Posterior cingulate gyrus (tissue), 11 donors: Measurements from ENCODE around the gene PI4KA.

ENCODE experiments used
- DNase-seq, 10 donors: peaks; one replicate each; pipeline versions ENCODE4 v3.0.0 to v3.0.0-alpha.2; 2020 to 2021; ENCODE audit warnings: mixed read lengths in 3 of 10
- intact Hi-C: fragments of 100-400 bp; cut with DNase I; formaldehyde crosslinking; loops from one replicate; pipeline ENCODE4 v1.15.1; 2023

PI4KA gene

GRCh38 chr22:20799449-20799848 is 59.2 kb downstream of the PI4KA start:
- intact Hi-C loops = no loop called here
- DNase-seq = peak in 1 of 10 donors; percentile 81

DNA sequence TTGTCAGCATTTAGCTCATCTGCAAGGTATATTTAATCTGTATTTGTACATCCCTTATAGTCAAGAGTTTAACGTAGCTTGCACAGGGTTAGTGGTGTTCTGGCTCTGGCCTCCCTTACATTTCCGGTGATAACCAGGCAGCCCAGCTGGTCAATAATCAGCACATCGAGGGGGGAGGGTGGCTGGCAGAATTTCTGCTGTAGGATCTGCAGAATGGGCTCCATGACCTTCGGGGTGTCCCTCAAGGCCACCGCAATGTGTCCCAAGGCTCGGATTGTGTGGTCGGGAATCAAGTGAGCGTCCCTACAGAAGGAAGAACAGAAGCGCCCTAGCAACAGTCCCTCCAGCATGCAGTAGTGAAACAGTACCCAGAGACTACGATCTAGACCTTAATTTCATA is 59.6 kb downstream of the PI4KA start:
- intact Hi-C loops = no loop called here
- DNase-seq = no peak

- DNase-seq = no peak
- intact Hi-C loops = no loop called here
Observed at GRCh38 chr22:20798218-20798617, 60.4 kb downstream of the PI4KA start.

DNA sequence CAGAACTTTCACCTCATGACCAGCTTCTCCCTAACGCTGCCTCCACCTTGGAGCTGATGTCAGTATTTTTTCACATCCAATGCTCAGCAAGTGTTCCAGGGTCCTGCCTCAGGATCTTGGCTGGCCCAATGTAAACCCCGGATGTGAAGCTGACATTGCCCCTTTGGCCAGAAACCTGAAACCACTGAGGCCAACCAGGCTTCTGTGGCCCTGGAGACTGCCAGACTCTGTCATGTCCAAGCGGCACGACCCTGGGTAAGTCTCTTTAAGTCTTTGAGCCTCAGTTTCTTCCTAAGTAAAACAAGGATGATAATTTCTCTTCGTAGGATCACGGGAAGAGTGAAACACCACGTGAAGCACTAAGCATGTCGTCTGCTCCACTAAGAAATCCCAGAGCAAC is 61.9 kb downstream of the PI4KA start:
- DNase-seq = no peak

DNA sequence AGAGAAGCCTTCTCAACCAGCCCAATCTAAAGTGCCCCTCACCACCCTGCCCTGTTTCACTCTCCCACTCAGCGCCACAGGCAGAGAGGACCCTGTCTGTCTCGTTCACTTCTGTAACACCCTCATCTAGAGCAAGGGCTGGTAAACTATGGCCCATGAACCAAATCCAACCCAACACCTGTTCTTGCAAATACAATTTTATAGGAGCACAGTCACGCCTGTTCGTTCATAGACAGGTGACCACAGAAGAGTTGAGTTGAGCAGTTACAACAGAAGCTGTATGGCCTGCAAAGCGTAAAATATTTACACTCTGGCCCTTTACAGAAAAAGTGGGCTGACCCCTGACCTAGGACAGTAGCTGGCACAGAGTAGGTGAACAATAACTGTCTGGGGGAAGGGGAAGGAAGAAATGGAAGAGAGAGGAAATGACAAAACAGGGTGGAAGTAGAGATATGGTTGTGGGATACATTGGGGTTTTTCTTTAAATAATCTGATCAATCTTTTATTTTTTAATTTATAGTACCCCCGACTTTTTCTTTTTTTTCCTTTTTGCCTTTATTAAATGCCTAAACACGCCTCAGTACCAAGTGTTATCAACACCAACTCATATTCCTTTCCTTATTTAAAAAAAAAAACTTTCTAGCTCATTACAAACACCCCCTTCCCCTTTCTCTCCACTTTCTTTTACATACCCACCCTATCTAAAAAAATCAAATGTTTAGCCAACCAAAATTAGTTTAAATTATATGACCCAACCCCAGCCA is 63.8 kb downstream of the PI4KA start:
- no peak for DNase-seq
- intact Hi-C loops = no loop called here

More for the DNA sequence above, 61.9 kb downstream of the PI4KA start:
- intact Hi-C loops = no loop called here

- intact Hi-C loops = no loop called here
- DNase-seq = no peak
Observed at GRCh38 chr22:20793748-20794649, 64.6 kb downstream of the PI4KA start.

- DNase-seq = no peak
- intact Hi-C loops = no loop called here
Observed at GRCh38 chr22:20792966-20793728, 65.5 kb downstream of the PI4KA start.

DNA sequence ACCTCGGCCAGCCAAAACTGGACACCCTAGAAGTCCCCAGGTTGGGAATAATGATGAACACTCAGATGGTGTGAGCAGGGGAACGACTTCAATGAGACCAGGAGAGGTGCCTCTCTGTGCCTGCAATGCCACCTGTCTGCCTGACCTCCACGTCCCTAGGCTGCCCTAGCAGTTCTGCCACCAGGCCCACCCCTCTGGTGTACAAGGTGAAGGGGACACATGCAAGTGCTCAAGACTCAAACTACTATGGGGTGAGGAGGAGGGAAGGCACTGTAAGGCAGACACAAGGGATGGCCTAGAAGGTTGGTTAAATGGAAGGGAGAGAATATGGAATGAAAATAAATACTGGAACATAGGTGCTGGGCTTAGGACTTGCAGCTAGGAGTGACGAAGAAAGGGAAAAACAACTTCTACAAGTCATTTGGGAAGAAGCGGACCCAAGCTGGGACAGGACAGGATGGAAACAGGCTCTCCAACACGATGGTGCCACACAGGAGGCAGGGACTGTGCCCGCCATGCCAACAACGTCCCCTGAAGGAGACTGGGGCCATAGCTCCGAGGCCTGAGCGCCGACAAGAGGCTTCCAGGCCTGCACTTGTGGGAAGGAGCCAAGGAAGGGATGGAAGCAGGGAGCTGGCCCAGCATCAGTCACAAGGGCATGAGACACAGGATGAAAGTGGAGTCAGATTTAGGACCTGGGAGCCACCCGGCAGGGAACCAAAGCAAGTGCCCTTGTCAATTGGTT is 66.2 kb downstream of the PI4KA start:
- intact Hi-C loops = no loop called here
- DNase-seq = no peak

DNA sequence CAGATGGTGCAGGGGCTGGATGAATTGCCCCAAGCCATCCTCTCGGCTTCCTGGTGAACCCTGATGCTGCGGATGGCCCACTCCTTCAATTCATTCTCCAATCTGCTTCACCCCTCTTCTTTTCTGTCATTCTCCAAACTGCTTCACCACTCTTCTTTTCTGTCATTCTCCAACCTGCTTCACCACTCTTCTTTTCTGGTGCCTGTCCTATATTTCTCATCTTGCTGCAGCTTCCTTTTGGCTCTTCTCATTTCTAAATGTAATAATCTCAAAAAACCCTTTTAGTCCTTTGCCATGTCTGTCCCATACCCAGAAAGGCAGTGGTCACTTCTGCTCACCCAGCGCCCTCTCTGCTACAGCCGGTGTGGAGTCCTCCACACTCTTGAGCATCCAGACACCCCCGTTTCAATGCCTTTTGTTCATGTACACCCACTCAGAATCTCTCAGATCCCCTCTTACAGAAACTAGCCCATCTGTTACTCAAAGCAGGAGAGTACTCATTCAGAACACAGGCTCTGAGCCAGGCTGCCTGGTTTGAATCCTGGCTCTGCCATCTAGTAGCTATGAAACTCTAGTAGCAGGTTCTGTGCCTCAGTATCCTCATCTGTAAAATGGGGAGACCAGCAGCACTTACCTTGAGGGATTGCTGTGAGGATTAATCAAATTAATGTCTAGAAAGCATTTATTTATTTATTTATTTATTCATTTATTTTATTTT is 69.8 kb downstream of the PI4KA start:
- peak in 1 of 10 donors; percentile 33 for DNase-seq
- intact Hi-C loops = no loop called here

- DNase-seq = no peak
- intact Hi-C loops = no loop called here
Observed at GRCh38 chr22:20787746-20788626, 70.6 kb downstream of the PI4KA start.

GRCh38 chr22:20787223-20787622 is 71.4 kb downstream of the PI4KA start:
- intact Hi-C loops = no loop called here
- no peak for DNase-seq

- intact Hi-C loops = no loop called here
- DNase-seq = no peak
Observed at GRCh38 chr22:20786536-20786979, 72.1 kb downstream of the PI4KA start.

DNA sequence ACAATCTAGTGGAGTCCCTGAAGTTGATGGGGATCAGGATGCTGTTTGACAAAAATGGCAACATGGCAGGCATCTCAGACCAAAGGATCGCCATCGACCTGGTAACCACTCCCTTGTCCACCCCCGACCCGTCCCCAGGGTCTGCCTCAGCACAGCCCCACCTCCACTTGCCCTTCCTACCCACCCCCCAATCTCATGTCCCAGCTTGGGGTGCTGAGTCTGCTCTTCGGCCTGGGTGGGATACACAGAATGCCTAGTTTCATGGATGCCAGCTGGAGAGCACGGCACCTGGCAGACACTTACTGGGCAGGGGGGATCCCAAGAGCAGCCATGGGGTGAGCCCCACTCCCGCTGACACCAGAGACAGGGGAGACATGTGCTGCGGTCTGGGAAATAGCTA is 72.6 kb downstream of the PI4KA start:
- intact Hi-C loops = no loop called here
- DNase-seq = no peak

DNA sequence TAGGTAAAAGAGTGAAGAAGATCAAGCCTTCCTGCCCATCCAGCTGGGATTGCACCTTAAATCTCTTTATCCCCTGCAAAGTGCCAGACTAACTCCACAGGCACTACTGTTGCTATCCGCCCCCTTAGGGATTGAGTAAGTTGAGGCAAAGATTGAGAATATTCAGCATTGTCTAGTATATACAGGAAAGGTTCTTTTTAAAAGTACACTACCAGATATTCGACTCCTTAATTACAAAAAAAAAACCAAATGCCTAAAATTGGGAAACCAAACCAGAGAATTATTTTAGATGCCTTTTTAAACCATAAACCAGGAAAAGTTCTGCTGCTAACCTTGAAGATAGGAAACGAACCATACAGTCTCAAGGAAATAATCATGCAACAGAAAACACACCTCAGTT is 73.2 kb downstream of the PI4KA start:
- DNase-seq = no peak
- intact Hi-C loops = no loop called here

DNA sequence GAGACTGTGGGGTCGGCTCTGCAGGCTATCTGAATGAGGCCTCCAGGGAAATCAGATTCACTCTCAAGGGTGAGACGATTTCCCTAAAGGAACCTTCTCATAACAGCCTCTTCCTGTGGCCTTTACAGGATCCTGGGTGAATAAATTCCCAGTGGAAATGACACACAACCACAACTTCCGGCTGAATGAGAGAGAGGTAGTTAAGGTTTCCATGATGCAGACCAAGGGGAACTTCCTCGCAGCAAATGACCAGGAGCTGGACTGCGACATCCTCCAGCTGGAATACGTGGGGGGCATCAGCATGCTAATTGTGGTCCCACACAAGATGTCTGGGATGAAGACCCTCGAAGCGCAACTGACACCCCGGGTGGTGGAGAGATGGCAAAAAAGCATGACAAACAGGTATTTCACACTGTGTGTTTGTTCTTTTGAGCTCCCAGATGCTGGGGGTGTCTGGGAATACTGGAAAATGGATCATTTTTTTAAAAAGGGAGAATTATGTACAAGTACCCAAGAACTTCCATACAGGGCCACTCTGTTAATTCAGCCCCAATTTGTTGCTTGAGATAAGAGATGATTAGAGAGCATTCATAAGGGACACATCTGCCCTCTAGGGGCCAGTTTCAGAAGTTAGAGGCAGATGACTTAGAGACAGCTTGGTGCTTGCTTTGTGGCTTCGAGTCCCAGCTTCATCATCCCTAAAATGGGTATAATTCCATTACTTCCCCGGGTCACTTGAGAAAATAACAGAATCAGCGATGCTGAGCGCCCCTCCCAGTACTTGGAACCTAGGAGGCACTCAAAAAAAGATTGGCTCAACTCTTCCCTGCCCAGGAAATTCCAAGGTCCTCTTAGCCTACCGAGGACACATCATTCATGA is 74.5 kb downstream of the PI4KA start:
- intact Hi-C loops = no loop called here
- DNase-seq = peak in 3 of 10 donors; percentile 32 to 40 (median 36)

- no peak for DNase-seq
- intact Hi-C loops = no loop called here
Observed at GRCh38 chr22:20783300-20783673, 75.3 kb downstream of the PI4KA start.

GRCh38 chr22:20782596-20783299 is 75.9 kb downstream of the PI4KA start:
- intact Hi-C loops = no loop called here
- DNase-seq = no peak
